ENCODE results near the gene PGK1. TPM values are rescaled to one million over a fixed set of nuclear protein-coding genes. Genes with fewer than 3 reads are reported as not detected.
"Not testable (repeated sequence)": the region's sequence is repeated elsewhere in the genome, so short reads cannot be mapped to it uniquely, and the experiment has no call there.

Gene PGK1
- total and polyA plus RNA-seq, 9 of the 15 experiments (the other 6 are each of a cell fraction or from before 2014, with no cell fraction given), result 199 to 1,378 (median 378) TPM

DNA sequence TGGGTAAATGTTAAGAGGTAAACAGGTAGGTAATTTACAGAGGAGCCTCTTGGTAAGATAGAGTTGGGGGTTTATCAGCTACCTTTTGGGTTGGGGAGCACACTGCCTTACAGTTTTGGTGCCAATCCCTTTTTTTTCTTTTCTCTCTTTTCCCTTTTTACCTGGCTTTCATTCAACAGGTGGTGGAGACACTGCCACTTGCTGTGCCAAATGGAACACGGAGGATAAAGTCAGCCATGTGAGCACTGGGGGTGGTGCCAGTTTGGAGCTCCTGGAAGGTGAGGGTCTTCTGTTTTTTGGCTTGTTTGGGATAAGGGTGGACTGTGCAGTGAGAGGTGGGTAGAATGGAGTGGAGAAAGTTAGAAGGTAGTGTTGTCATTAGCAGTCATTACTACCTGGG lies 21.1 kb downstream of the PGK1 start:
- no peaks in the 10 kb centered on the region for H3K4me1 ChIP-seq (replicated peaks in 1 of 2; ENCODE audit: control insufficient read depth in 2 of 2, insufficient read depth in 2 of 2, low read length in 2 of 2)
- peaks cover 92% of the 10 kb centered on the region for H3K36me3 ChIP-seq (ENCODE audit: control insufficient read depth, insufficient read depth, low read length)
- no peaks in the 10 kb centered on the region for H3K27me3 ChIP-seq (ENCODE audit: control insufficient read depth in 2 of 2, insufficient read depth in 2 of 2, low read length in 2 of 2)
- FAIRE-seq, result no peak
- TF ChIP-seq FOSL1 (tag; conservative IDR thresholded peaks at IDR 0.05), result no peak
- intact Hi-C loops (cut with micrococcal nuclease) (no loop called here), in situ Hi-C loops (cut with MboI) (no loop called here)
- H3K9me3 ChIP-seq (replicated peaks; ENCODE audit: control insufficient read depth, insufficient read depth, low read depth, low read length), result no peaks in the 10 kb centered on the region
- H3K27ac ChIP-seq (ENCODE audit: extremely low read depth, low read depth, low read length), result no peak overlapping the region
- no peak overlapping the region for H3K4me3 ChIP-seq
- CTCF ChIA-PET (ENCODE audit: low intra/inter-chr PET ratio), result no interaction called here
- H4K20me1 ChIP-seq (replicated peaks; ENCODE audit: control insufficient read depth, insufficient read depth, low read length), result peaks cover 17% of the 10 kb centered on the region
- no TSS peak for BruUV-seq (replicated peaks)
- H3K9ac ChIP-seq (ENCODE audit: insufficient read depth in 1 of 2, low read depth in 2 of 2, low read length in 2 of 2), result no peak overlapping the region
- ATAC-seq, result no peak
- H3K9me1 ChIP-seq (ENCODE audit: control insufficient read depth, insufficient read depth, low read length), result peaks cover 3% of the 10 kb centered on the region
- H3K4me2 ChIP-seq (ENCODE audit: insufficient read depth, low read length), result no peak overlapping the region
- peaks cover 21% of the 10 kb centered on the region for H3K79me2 ChIP-seq (ENCODE audit: control insufficient read depth, insufficient read depth, low read length)
- POLR2A ChIA-PET, result interaction anchor here (1.2 to 1.5 kb wide), 4 partner anchors 11 to 20 kb away, joined by 3 to 5 read pairs (median 4); partner anchors contain the start of gene TAF9B
- DNase-seq (ENCODE audit: extremely low read depth in 1 of 4, low spot score in 3 of 4), result no peak
- 89% methylated on average over 1 of the region's 1 CpG for WGBS (ENCODE audit: insufficient coverage, low coverage, missing lambda C conversion rate)
- no peak overlapping the region for H2AFZ ChIP-seq (ENCODE audit: low read depth, low read length)

DNA sequence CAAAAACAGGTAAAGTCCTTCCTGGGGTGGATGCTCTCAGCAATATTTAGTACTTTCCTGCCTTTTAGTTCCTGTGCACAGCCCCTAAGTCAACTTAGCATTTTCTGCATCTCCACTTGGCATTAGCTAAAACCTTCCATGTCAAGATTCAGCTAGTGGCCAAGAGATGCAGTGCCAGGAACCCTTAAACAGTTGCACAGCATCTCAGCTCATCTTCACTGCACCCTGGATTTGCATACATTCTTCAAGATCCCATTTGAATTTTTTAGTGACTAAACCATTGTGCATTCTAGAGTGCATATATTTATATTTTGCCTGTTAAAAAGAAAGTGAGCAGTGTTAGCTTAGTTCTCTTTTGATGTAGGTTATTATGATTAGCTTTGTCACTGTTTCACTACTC lies 21.7 kb downstream of the PGK1 start:
- Histone ChIP-seq H4K20me1 (replicated peaks; ENCODE audit: control insufficient read depth, insufficient read depth, low read length) (peaks cover 17% of the 10 kb centered on the region), H3K36me3 (ENCODE audit: control insufficient read depth, insufficient read depth, low read length) (peaks cover 93% of the 10 kb centered on the region), H3K79me2 (ENCODE audit: control insufficient read depth, insufficient read depth, low read length) (peaks cover 15% of the 10 kb centered on the region)
- H3K9ac ChIP-seq (ENCODE audit: insufficient read depth in 1 of 2, low read depth in 2 of 2, low read length in 2 of 2); H3K4me3 ChIP-seq; intact Hi-C loops (cut with micrococcal nuclease); H3K27me3 ChIP-seq (ENCODE audit: control insufficient read depth in 2 of 2, insufficient read depth in 2 of 2, low read length in 2 of 2); H3K9me1 ChIP-seq (ENCODE audit: control insufficient read depth, insufficient read depth, low read length); H3K4me2 ChIP-seq (ENCODE audit: insufficient read depth, low read length); in situ Hi-C loops (cut with MboI); CTCF ChIA-PET (ENCODE audit: low intra/inter-chr PET ratio); H2AFZ ChIP-seq (ENCODE audit: low read depth, low read length); H3K27ac ChIP-seq (ENCODE audit: extremely low read depth, low read depth, low read length); H3K4me1 ChIP-seq (replicated peaks in 1 of 2; ENCODE audit: control insufficient read depth in 2 of 2, insufficient read depth in 2 of 2, low read length in 2 of 2); H3K9me3 ChIP-seq (replicated peaks; ENCODE audit: control insufficient read depth, insufficient read depth, low read depth, low read length); ATAC-seq; FAIRE-seq; DNase-seq (ENCODE audit: extremely low read depth in 1 of 4, low spot score in 3 of 4): not testable (repeated sequence)
- BruUV-seq (replicated peaks), result TSS peak; percentile 28
- POLR2A ChIA-PET, result interaction anchor here (0.6 to 1.5 kb wide), 2 partner anchors 12 to 14 kb away, joined by 3 to 5 read pairs; partner anchors contain the start of gene TAF9B

Measured in K562 (cell line).